ENCODE measurements around the gene KCNJ9. TPM values are rescaled to one million over a fixed set of nuclear protein-coding genes. Genes with fewer than 3 reads are reported as not detected.
A peak's percentile ranks its signal among the peaks of the same experiment; 100 is the strongest.

The KCNJ9 gene
- total RNA-seq, 2 experiments from 2014 or later: not detected

DNA sequence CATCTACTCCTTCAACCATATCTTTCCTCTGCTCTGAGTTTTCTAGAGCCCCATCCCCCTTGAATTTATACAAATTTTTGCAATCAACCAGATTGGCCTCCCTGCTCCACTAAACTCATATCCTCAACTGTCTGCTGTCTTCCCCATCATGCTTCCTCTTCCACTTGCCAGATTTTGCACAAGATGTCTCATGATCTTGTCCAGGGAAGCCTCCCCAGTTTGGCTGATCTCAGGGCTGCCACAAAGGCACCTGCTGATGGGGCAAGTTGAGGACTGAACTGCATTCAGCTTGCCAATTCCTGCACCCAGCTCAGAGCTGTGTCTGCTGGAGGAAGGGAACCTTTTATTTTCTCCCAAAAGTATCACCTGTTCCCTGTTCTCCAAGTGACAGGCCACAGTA is 3.9 kb upstream of the KCNJ9 start:
- ChIA-PET CTCF (interaction anchor here (1.2 to 2.2 kb wide), 4 partner anchors 10 to 32 kb away, joined by 6 to 12 read pairs (median 8); partner anchors contain the start of gene IGSF8), POLR2A (interaction anchor here (0.8 kb wide), 1 partner anchor 21 kb away, joined by 3 read pairs; the partner anchor contains the start of gene IGSF8)
- H3K4me3 ChIP-seq (ENCODE audit: low read length): no peak overlapping the region
- no peaks in the 10 kb centered on the region for H3K9me3 Mint-ChIP-seq
- ATAC-seq (ENCODE audit: poor library complexity) (no peak), DNase-seq (no peak)
- H3K27me3 ChIP-seq (ENCODE audit: control insufficient read depth in 1 of 2, insufficient read depth in 2 of 2, low read length in 2 of 2): peaks cover 36 to 54% of the 10 kb centered on the region in 2 experiments
- H3K9me3 ChIP-seq (ENCODE audit: control insufficient read depth in 1 of 2, insufficient read depth in 1 of 2, low read length in 2 of 2): no peaks in the 10 kb centered on the region
- peaks cover 86% of the 10 kb centered on the region for H3K27me3 Mint-ChIP-seq
- H3K4me1 ChIP-seq (ENCODE audit: insufficient read depth, low read length): no peaks in the 10 kb centered on the region
- H3K36me3 Mint-ChIP-seq (ENCODE audit: low read depth): no peaks in the 10 kb centered on the region
- H3K4me1 Mint-ChIP-seq (ENCODE audit: low read depth): no peaks in the 10 kb centered on the region
- H3K4me3 Mint-ChIP-seq: no peak overlapping the region
- intact Hi-C loops (cut with DNase I, micrococcal nuclease): no loop called here
- no peak overlapping the region for H3K27ac ChIP-seq (ENCODE audit: low read depth in 1 of 2, low read length in 2 of 2)
- TF ChIP-seq, protein P1, sequence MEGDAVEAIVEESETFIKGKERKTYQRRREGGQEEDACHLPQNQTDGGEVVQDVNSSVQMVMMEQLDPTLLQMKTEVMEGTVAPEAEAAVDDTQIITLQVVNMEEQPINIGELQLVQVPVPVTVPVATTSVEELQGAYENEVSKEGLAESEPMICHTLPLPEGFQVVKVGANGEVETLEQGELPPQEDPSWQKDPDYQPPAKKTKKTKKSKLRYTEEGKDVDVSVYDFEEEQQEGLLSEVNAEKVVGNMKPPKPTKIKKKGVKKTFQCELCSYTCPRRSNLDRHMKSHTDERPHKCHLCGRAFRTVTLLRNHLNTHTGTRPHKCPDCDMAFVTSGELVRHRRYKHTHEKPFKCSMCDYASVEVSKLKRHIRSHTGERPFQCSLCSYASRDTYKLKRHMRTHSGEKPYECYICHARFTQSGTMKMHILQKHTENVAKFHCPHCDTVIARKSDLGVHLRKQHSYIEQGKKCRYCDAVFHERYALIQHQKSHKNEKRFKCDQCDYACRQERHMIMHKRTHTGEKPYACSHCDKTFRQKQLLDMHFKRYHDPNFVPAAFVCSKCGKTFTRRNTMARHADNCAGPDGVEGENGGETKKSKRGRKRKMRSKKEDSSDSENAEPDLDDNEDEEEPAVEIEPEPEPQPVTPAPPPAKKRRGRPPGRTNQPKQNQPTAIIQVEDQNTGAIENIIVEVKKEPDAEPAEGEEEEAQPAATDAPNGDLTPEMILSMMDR (IDR thresholded peaks at IDR 0.05): no peak
- no peaks in the 10 kb centered on the region for H3K36me3 ChIP-seq (ENCODE audit: insufficient read depth, low read length)
- no peak overlapping the region for H3K27ac Mint-ChIP-seq

DNA sequence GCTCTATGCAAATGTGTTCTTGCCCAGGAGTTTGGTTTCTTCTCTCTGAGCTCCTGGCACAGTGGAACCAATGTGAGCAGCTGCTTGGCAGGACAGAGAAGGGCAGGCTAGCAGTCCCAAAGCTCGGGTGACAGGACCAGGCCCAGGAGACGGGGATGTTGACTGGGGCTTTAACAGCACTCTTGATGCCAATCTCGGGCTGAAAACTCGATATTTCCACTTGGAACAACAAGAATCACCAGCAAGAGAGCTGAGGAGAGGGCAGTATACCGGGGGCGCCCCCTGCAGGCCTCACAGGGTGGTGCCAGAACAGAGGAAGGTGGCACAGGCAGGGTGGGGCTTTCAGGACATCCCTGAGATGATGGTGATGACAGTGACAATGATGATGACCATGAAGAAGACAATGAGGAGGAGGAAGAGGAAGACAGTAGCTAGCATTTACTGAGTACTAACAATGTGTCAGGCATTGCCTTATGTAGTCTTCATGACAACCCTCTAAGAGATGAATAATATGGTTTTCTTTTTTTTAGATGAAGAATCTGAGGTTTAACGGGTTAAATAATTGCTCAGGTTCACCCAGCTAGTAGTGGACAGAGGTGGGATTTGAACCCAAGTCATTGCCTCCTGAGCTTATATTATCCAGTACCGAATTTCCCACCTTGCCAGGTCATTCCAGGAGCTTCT is 2.7 kb upstream of the KCNJ9 start:
- Histone ChIP-seq H3K27me3 (ENCODE audit: control insufficient read depth in 1 of 2, insufficient read depth in 2 of 2, low read length in 2 of 2) (peaks cover 45 to 60% of the 10 kb centered on the region in 2 experiments), H3K4me1 (ENCODE audit: insufficient read depth, low read length) (peaks cover 4% of the 10 kb centered on the region), H3K36me3 (ENCODE audit: insufficient read depth, low read length) (no peaks in the 10 kb centered on the region), H3K9me3 (ENCODE audit: control insufficient read depth in 1 of 2, insufficient read depth in 1 of 2, low read length in 2 of 2) (no peaks in the 10 kb centered on the region), H3K4me3 (ENCODE audit: low read length) (no peak overlapping the region), H3K27ac (ENCODE audit: low read depth in 1 of 2, low read length in 2 of 2) (no peak overlapping the region)
- DNase-seq: peak in 12 of 14 experiments; percentile 33 to 75 (median 52)
- intact Hi-C loops (cut with DNase I, micrococcal nuclease): loop anchor here in 1 of 2 experiments (1.0 kb wide), 1 partner anchor 30 kb away; no protein-coding TSS in a partner anchor
- ChIA-PET CTCF (interaction anchor here (0.6 to 3.5 kb wide), 11 partner anchors 8 to 1302 kb away, joined by 3 to 13 read pairs (median 6); partner anchors contain the start of genes IGSF8 and KCNJ10), POLR2A (interaction anchor here (0.6 to 1.5 kb wide), 4 partner anchors 8 to 20 kb away, joined by 3 read pairs; partner anchors contain the start of gene IGSF8)
- ATAC-seq (ENCODE audit: poor library complexity): peak; percentile 90
- no peak overlapping the region for H3K27ac Mint-ChIP-seq
- H3K36me3 Mint-ChIP-seq (ENCODE audit: low read depth): no peaks in the 10 kb centered on the region
- no peaks in the 10 kb centered on the region for H3K9me3 Mint-ChIP-seq
- TF ChIP-seq, protein P1 (IDR thresholded peaks at IDR 0.05): peak; percentile 75
- peaks cover 84% of the 10 kb centered on the region for H3K27me3 Mint-ChIP-seq
- H3K4me1 Mint-ChIP-seq (ENCODE audit: low read depth): no peaks in the 10 kb centered on the region
- H3K4me3 Mint-ChIP-seq: no peak overlapping the region

DNA sequence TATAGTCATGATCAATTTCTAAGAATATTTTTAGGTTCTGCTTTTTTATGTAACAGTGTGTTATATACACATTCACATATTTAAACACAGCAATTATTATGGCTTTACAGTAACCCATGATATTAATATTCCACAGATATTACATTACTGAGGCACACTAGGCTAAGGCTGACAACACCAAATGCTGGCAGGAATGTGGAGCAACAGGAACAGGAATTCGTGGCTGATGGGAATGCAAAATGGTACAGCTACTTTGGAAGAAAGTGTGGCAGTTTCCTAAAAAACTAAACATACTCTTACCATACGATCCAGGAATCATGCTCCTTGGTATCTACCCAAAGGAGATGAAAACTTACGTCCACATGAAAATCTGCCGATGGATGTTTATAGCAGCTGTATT is 1.9 kb upstream of the KCNJ9 start:
- CTCF ChIA-PET: interaction anchor here (1.3 to 3.5 kb wide), 6 partner anchors 10 to 281 kb away, joined by 3 to 13 read pairs (median 8); partner anchors contain the start of genes IGSF8 and KCNJ10
- H3K27me3 ChIP-seq (ENCODE audit: control insufficient read depth in 1 of 2, insufficient read depth in 2 of 2, low read length in 2 of 2): peaks cover 45 to 60% of the 10 kb centered on the region in 2 experiments
- TF ChIP-seq, protein P1 (IDR thresholded peaks at IDR 0.05): no peak
- Mint-ChIP-seq H3K27ac (no peak overlapping the region), H3K27me3 (peaks cover 80% of the 10 kb centered on the region), H3K36me3 (ENCODE audit: low read depth) (no peaks in the 10 kb centered on the region), H3K4me3 (no peak overlapping the region), H3K4me1 (ENCODE audit: low read depth) (peaks cover 5% of the 10 kb centered on the region), H3K9me3 (no peaks in the 10 kb centered on the region)
- intact Hi-C loops (cut with DNase I, micrococcal nuclease): loop anchor here in 1 of 2 experiments (1.0 kb wide), 1 partner anchor 31 kb away; no protein-coding TSS in a partner anchor
- no peaks in the 10 kb centered on the region for H3K9me3 ChIP-seq (ENCODE audit: control insufficient read depth in 1 of 2, insufficient read depth in 1 of 2, low read length in 2 of 2)
- ATAC-seq (ENCODE audit: poor library complexity): no peak
- peaks cover 10% of the 10 kb centered on the region for H3K4me1 ChIP-seq (ENCODE audit: insufficient read depth, low read length)
- H3K36me3 ChIP-seq (ENCODE audit: insufficient read depth, low read length): no peaks in the 10 kb centered on the region
- no peak overlapping the region for H3K27ac ChIP-seq (ENCODE audit: low read depth in 1 of 2, low read length in 2 of 2)
- no peak overlapping the region for H3K4me3 ChIP-seq (ENCODE audit: low read length)
- POLR2A ChIA-PET: interaction anchor here (0.8 to 2.4 kb wide), 3 partner anchors 17 to 19 kb away, joined by 3 to 11 read pairs (median 3); partner anchors contain the start of gene IGSF8
- no peak for DNase-seq
